Left lung (tissue), 10 donors: ENCODE data around the gene SLC18A3. TPM values are rescaled to one million over a fixed set of nuclear protein-coding genes. Genes with fewer than 3 reads are reported as not detected.

Source experiments
- ATAC-seq: fragments of 200-7000 bp; cut with Tn5 transposase; one replicate; pipeline ENCODE4 v1.9.1; 2020; ENCODE audit warnings: moderate library complexity
- DNase-seq, 4 donors: peaks; one replicate each; pipeline ENCODE4 v3.0.0-alpha.2; 2013 to 2020
- H3K27ac ChIP-seq, 2 donors: fragments of 200-600 bp; sonication (generic) in 1 of 2; one replicate each; pipeline versions ENCODE4 v1.5.0 to v1.8.0; 2020 to 2021
- H3K27me3 ChIP-seq, 2 donors: fragments of 200-600 bp; sonication (generic) in 1 of 2; one replicate each; pipeline versions ENCODE4 v1.5.0 to v1.8.0; 2020 to 2021
- H3K36me3 ChIP-seq, 2 donors: fragments of 200-600 bp; sonication (generic) in 1 of 2; one replicate each; pipeline versions ENCODE4 v1.5.0 to v1.8.0; 2020 to 2021
- H3K4me1 ChIP-seq, 2 donors: fragments of 200-600 bp; one replicate each; pipeline ENCODE4 v1.8.0; 2021
- H3K4me3 ChIP-seq, 2 donors: fragments of 200-600 bp; sonication (generic) in 1 of 2; one replicate each; pipeline versions ENCODE4 v1.5.0 to v1.8.0; 2020 to 2021; ENCODE audit warnings: mild to moderate bottlenecking in 1 of 2
- H3K9me3 ChIP-seq, 2 donors: fragments of 200-600 bp; sonication (generic) in 1 of 2; one replicate each; pipeline versions ENCODE4 v1.5.0 to v1.8.0; 2020 to 2021
- intact Hi-C, 2 donors: fragments of 100-400 bp; cut with DNase I; formaldehyde crosslinking; loops; one replicate each; pipeline versions ENCODE4 v1.11.2 to v1.14.2; 2022
- polyA plus RNA-seq, 6 donors: library from polyadenylated mRNA; unstranded; fragments of 120-200 nt; gene quantifications; one replicate each; pipeline ENCODE4 v1.2.1, GENCODE V29; 2013; ENCODE audit not compliant: insufficient read length in 6 of 6
- total RNA-seq, 2 donors: library from RNA; stranded (reverse); fragmentation: NEBNext Ultra II Directional; extraction: Animal tissue kit (Norgen Biotek cat#: 25700); gene quantifications; one replicate each; pipeline ENCODE4 v1.2.1, GENCODE V29; 2021
- TF ChIP-seq, protein P1 (sequence below), 2 donors: fragments of 200-600 bp; sonication (generic) in 1 of 2; IDR thresholded peaks; one replicate each; pipeline versions ENCODE4 v1.5.0 to v1.8.0; 2021; ENCODE audit warnings: antibody characterized with exemption in 2 of 2
- donor health status: DM: no; HTN: yes; CAD: no.
- donor health status: DM: no; HTN: no; CAD: no.

SLC18A3 gene
- total and polyA plus RNA-seq, 8 donors: not detected

- Histone ChIP-seq H3K27me3 (peaks cover 0 to 20% of the 10 kb centered on the region in 2 donors), H3K4me1 (no peaks in the 10 kb centered on the region), H3K4me3 (no peak overlapping the region), H3K27ac (no peak overlapping the region), H3K9me3 (no peaks in the 10 kb centered on the region), H3K36me3 (no peaks in the 10 kb centered on the region)
- intact Hi-C loops: no loop called here
- DNase-seq (no peak), ATAC-seq (no peak)
- TF ChIP-seq, protein P1, sequence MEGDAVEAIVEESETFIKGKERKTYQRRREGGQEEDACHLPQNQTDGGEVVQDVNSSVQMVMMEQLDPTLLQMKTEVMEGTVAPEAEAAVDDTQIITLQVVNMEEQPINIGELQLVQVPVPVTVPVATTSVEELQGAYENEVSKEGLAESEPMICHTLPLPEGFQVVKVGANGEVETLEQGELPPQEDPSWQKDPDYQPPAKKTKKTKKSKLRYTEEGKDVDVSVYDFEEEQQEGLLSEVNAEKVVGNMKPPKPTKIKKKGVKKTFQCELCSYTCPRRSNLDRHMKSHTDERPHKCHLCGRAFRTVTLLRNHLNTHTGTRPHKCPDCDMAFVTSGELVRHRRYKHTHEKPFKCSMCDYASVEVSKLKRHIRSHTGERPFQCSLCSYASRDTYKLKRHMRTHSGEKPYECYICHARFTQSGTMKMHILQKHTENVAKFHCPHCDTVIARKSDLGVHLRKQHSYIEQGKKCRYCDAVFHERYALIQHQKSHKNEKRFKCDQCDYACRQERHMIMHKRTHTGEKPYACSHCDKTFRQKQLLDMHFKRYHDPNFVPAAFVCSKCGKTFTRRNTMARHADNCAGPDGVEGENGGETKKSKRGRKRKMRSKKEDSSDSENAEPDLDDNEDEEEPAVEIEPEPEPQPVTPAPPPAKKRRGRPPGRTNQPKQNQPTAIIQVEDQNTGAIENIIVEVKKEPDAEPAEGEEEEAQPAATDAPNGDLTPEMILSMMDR (IDR thresholded peaks at IDR 0.05): no peak
Observed at GRCh38 chr10:49647985-49648795, 38.1 kb downstream of the SLC18A3 start.

DNA sequence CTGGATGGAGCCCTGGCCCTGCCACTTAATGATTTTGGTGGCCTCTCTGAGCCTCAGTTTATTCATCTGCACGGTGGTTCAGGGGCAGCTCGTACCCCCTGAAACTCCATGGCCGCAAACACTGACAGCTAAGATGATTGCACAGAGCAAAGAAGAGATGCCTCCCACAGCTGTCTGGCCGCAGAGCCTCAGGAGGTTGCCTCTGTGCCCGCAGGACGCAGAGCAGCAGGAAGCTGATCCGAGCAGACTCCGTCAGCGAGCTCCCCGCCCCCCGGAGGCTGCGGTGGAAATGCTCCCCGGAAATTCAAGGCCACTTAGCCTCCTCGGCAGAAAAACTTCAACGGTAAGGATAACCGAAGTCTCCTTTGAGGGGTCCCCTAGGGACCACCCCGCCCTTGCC, 39.2 kb downstream of the SLC18A3 start:
- TF ChIP-seq, protein P1 (IDR thresholded peaks at IDR 0.05): no peak
- no peak for DNase-seq
- no peaks in the 10 kb centered on the region for H3K36me3 ChIP-seq
- H3K27ac ChIP-seq: no peak overlapping the region
- no peak overlapping the region for H3K4me3 ChIP-seq
- H3K4me1 ChIP-seq: no peaks in the 10 kb centered on the region
- intact Hi-C loops: no loop called here
- ATAC-seq: no peak
- H3K27me3 ChIP-seq: peaks cover 0 to 29% of the 10 kb centered on the region in 2 donors
- no peaks in the 10 kb centered on the region for H3K9me3 ChIP-seq

GRCh38 chr10:49649936-49650723, 40.0 kb downstream of the SLC18A3 start:
- Histone ChIP-seq H3K4me1 (no peaks in the 10 kb centered on the region), H3K27me3 (peaks cover 0 to 32% of the 10 kb centered on the region in 2 donors), H3K36me3 (no peaks in the 10 kb centered on the region), H3K4me3 (no peak overlapping the region), H3K27ac (no peak overlapping the region), H3K9me3 (no peaks in the 10 kb centered on the region)
- DNase-seq (no peak), ATAC-seq (no peak)
- intact Hi-C loops: no loop called here
- TF ChIP-seq, protein P1 (IDR thresholded peaks at IDR 0.05): no peak

GRCh38 chr10:49650724-49651034, 40.6 kb downstream of the SLC18A3 start:
- no peaks in the 10 kb centered on the region for H3K4me1 ChIP-seq
- no peaks in the 10 kb centered on the region for H3K9me3 ChIP-seq
- H3K27me3 ChIP-seq: peaks cover 0 to 32% of the 10 kb centered on the region in 2 donors
- no peak overlapping the region for H3K4me3 ChIP-seq
- ATAC-seq (no peak), DNase-seq (no peak)
- no peaks in the 10 kb centered on the region for H3K36me3 ChIP-seq
- TF ChIP-seq, protein P1 (IDR thresholded peaks at IDR 0.05): no peak
- H3K27ac ChIP-seq: no peak overlapping the region
- intact Hi-C loops: no loop called here
